HepG2 (cell line): ENCODE results near the gene ADAMTS20.

ENCODE experiments used
- CTCF ChIP-seq: sonication (generic); formaldehyde crosslinking; IDR thresholded peaks from 2 replicates; pipeline ENCODE4 v1.5.0; 2020; ENCODE audit warnings: mild to moderate bottlenecking, missing genetic modification reagents, moderate library complexity
- FOSL1 ChIP-seq: sonication (generic); formaldehyde crosslinking; IDR thresholded peaks from 2 replicates; pipeline ENCODE4 v1.9.0; 2021; ENCODE audit warnings: missing genetic modification reagents, borderline replicate concordance
- MYPOP ChIP-seq: sonication (generic); formaldehyde crosslinking; IDR thresholded peaks from 2 replicates; pipeline ENCODE4 v1.8.1; 2023; ENCODE audit warnings: mild to moderate bottlenecking, moderate library complexity, missing genetic modification reagents
- NFYB ChIP-seq: sonication (generic); formaldehyde crosslinking; IDR thresholded peaks from 2 replicates; pipeline ENCODE4 v1.4.0; 2020; ENCODE audit warnings: missing genetic modification reagents
- RARA ChIP-seq: IDR thresholded peaks from 2 replicates; pipeline ENCODE4 v1.6.1; 2016; ENCODE audit warnings: missing genetic modification reagents, missing compliant biosample characterization
- RCOR2 ChIP-seq: IDR thresholded peaks from 2 replicates; pipeline ENCODE4 v1.6.1; 2016; ENCODE audit warnings: missing biosample characterization, missing genetic modification reagents
- ZNF343 ChIP-seq: sonication (generic); formaldehyde crosslinking; IDR thresholded peaks from 2 replicates; pipeline ENCODE4 v1.4.0; 2020; ENCODE audit warnings: mild to moderate bottlenecking, missing genetic modification reagents

- no peak for TF ChIP-seq RCOR2 (CRISPR knock-in tag)
- TF ChIP-seq RARA (CRISPR knock-in tag), result no peak
- TF ChIP-seq FOSL1, result no peak
- no peak for TF ChIP-seq ZNF343 (CRISPR knock-in tag)
- TF ChIP-seq MYPOP (CRISPR knock-in tag), result no peak
- TF ChIP-seq CTCF (CRISPR knock-in tag), result no peak
- TF ChIP-seq NFYB (CRISPR knock-in tag), result no peak
These were observed 117.4 kb downstream of the ADAMTS20 start for GRCh38 chr12:43434614-43435013.
